Glomerular endothelial cell (primary cell): Measurements from ENCODE around the gene ZFP64. TPM values are rescaled to one million over a fixed set of nuclear protein-coding genes. Genes with fewer than 3 reads are reported as not detected.

Experiments used
- DNase-seq: peaks from one replicate; pipeline ENCODE4 v3.0.0-alpha.2; 2011; ENCODE audit warnings: low read depth, low spot score; ENCODE audit errors: extremely low read depth
- total RNA-seq: library from RNA; depleted of rRNA; stranded (reverse); fragments of >200 nt; gene quantifications from 2 replicates; pipeline ENCODE4 v1.2.3, GENCODE V29; 2015

Gene ZFP64
- total RNA-seq, 1 donor from 2014 or later = 51.8 TPM

- no peak for DNase-seq
Measured at GRCh38 chr20:52118016-52118623, 73.5 kb downstream of the ZFP64 start.

GRCh38 chr20:52110456-52110855 lies 81.1 kb downstream of the ZFP64 start:
- no peak for DNase-seq

- DNase-seq = no peak
Measured at GRCh38 chr20:52105442-52106422, 85.8 kb downstream of the ZFP64 start.

- DNase-seq = no peak
Measured at GRCh38 chr20:52104546-52105441, 86.8 kb downstream of the ZFP64 start.

- no peak for DNase-seq
Measured at GRCh38 chr20:52103913-52104545, 87.5 kb downstream of the ZFP64 start.

GRCh38 chr20:52103335-52103912 lies 88.2 kb downstream of the ZFP64 start:
- DNase-seq = no peak

GRCh38 chr20:52102559-52102958 lies 89.0 kb downstream of the ZFP64 start:
- DNase-seq = no peak

GRCh38 chr20:52102126-52102525 lies 89.5 kb downstream of the ZFP64 start:
- no peak for DNase-seq
